HG03442 (cell line): ENCODE measurements around the gene GHRHR.

Source experiments
- ATAC-seq: cut with Tn5 transposase; IDR thresholded peaks from one replicate; pipeline ENCODE4 v1.9.1; 2021; ENCODE audit warnings: mild to moderate bottlenecking, moderate library complexity; ENCODE audit not compliant: unreplicated experiment

Gene GHRHR

DNA sequence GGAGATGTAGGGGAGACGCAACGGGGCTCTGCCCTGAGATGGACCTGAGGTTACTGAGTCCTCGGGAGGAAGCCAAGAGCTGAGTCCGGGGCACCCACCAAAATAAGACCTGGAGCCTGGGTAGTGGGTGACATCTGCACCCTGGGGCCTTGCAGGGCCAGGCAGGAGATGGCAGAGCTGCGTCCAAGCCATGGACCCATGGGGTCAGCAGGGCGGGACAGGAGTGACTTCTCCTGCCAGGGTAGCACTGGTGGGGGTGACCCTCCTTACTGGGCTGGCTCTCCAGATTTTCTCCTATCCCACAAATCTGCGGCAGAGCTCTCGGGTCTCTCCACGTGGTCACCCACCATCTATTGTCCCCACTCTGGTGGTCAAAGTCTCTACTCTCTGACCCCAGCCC lies 2.1 kb downstream of the GHRHR start:
- ATAC-seq, result no peak

DNA sequence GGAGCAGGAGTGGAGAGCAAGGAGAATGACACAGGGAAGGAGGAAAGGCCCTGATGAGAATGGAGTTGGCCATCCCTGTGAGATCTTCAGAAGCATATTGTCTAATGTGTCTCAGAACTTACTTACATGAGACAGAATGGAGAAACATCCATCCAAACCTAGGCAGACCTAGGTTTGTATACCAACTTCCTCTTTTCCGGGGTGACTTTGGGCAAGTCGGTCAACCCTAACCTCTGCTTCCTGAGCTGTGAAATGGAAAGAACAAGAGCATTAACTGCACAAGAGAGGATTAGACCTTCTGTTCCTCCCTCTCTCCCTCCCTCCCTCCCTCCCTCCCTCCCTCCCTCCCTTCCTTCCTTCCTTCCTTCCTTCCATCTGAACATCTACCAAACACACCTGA lies 4.5 kb downstream of the GHRHR start:
- ATAC-seq, result no peak

DNA sequence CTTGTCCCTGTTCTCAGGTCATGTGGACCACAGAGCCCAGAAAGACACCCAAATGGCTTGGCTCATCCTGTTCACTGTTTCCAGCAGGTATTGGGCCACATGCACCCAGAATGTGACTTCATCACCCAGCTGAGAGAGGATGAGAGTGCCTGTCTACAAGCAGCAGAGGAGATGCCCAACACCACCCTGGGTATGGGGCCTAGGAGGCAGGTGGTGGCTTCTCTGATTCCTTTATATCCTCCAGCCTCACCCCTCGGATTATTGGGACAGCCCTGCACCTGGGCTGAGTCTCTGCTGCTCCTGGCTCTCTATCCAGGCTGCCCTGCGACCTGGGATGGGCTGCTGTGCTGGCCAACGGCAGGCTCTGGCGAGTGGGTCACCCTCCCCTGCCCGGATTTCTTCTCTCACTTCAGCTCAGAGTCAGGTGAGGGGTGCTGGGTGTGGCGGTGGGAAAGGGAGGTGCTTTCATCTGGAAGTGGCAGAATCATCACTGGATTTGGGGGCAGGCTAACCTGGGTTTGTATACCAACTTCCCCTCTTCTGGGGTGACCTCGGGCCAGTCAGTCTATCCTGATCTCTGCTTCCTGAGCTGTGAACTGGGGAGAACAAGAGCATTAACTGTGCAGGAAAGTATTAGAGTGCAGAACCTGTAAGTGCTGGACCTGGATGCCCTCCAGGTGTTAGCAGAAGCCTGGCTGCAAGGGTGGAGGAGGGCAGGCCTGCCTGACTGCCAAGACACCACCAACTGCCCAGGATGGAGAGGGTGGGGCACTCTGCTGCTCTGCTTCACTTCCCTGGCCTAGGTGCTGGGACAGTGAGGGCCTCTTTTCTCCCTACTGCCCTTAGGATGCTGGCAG lies 5.2 kb downstream of the GHRHR start:
- ATAC-seq, result no peak

DNA sequence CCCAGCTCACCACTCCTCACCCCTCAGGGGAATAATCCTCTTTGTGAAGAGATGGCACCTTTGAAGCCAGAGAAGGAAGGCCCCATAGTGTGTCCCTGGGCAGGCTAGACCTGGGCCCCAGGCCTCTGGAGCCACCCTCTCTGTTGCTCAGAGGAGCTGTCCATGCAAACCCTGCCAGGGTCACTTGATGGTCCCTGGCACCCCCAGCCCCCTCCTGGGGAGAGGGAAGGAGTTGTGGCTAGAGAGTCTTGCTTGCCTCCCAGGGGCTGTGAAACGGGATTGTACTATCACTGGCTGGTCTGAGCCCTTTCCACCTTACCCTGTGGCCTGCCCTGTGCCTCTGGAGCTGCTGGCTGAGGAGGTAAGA lies 5.8 kb downstream of the GHRHR start:
- no peak for ATAC-seq

DNA sequence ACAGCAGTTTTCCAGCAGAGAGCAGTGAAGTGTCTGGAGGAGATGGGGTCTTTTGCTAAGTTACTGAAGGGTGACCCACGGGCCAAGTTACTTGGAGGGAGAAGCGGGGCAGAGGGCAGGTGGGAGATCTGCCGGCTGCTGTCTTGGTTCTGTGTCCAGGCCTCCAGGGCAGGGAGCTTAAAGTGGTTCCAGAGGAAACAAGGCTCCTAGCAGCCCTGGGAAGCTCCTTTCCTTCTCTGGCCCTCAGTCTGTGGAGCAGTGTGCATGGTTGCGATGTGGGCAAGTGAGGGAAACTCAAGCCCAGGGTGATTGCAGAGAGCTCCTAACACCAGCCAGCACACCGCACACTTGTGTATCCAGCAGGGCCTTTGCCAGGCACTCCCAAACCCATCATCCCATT lies 6.3 kb downstream of the GHRHR start:
- ATAC-seq, result no peak

DNA sequence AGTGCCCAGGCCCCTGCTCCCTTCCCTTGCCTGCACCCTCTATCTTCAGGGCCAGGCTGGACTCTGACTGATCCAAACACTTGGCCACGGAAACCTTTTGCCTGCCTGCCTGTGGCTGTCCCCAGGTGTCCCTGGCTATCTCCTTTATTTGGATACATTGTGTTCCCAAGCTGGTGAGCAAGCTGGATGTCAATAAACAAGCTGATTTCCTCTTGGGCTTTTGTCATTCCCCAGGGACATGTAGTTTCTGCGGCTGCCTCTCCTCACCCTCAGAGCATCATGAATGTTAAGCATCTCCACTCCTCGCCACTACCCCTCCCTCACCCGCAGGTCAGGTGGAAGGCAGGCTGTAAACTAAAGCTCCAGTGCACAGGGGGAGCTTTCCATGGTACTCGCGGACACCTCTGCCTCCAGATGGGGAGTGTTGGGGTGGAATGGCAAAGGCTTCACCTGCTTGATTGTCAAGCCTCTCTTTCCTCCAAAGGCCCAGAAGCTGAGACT lies 6.9 kb downstream of the GHRHR start:
- ATAC-seq, result no peak

DNA sequence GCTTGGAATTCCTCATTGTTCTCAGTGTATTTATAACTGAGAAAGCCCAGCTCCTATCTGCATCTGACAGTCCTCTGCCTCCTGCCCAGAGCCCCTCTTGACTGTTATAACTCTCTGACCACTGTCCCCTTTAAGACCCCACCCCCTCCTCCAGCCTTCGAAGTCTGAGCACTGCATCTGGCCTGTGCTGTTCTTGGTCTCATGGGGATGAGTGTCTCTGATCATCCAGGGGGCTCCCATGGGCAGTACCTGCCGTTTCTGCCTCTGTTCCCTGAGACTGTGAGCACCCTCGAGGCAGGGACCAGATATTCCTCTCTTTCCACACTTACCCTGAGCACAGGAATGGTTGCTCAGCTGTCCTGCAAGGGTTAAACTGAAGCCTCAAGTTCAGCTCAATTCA lies 7.7 kb downstream of the GHRHR start:
- no peak for ATAC-seq

DNA sequence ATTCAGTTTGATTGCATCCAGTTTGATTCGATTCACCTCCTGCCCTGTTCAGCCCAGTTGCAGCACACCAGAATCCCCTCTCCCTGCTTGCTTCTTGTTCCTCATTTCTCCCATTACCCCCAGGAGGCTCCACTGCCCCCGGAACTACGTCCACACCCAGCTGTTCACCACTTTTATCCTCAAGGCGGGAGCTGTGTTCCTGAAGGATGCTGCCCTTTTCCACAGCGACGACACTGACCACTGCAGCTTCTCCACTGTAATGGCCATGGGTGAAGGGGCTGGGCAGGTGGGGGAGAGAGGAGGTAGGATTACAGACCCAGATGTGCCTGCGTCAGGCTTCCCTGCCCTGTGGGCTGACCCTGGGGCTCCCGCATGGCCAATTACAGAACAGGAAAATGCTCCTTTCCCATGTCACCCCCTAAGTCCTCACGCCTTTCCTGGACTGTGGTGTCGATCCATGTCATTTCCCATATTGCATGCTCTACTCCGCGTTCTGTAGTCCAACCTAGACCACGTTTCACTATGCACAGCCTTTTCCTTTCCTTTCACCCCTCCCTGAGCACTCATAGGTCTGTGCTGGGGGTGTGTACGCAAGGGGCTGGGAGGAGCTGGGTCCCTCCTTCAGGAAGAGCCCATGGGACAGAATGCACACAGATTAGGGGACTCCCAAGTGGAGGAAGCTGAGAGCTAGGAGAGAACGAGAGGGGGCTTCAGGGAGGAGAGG lies 8.2 kb downstream of the GHRHR start:
- ATAC-seq, result no peak

DNA sequence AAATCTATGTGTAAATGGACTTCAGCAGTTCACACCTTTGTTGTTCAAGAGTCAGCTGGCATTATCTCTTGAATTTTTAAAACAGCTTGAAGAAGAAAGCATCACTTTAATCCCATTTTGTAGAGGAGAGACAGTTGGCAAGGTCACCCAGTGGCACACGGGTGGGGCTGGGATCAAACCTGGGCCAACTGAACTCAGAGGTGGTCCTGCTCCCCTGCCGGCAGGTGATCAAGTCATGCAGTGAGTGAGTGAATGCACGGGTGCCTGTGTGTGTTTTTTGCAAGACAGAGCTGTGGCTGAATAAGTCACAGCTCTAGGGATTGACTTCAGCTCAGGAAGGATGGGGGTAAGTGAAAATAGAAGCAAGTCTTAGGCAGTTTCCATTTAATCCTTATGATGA lies 9.5 kb downstream of the GHRHR start:
- ATAC-seq, result no peak

DNA sequence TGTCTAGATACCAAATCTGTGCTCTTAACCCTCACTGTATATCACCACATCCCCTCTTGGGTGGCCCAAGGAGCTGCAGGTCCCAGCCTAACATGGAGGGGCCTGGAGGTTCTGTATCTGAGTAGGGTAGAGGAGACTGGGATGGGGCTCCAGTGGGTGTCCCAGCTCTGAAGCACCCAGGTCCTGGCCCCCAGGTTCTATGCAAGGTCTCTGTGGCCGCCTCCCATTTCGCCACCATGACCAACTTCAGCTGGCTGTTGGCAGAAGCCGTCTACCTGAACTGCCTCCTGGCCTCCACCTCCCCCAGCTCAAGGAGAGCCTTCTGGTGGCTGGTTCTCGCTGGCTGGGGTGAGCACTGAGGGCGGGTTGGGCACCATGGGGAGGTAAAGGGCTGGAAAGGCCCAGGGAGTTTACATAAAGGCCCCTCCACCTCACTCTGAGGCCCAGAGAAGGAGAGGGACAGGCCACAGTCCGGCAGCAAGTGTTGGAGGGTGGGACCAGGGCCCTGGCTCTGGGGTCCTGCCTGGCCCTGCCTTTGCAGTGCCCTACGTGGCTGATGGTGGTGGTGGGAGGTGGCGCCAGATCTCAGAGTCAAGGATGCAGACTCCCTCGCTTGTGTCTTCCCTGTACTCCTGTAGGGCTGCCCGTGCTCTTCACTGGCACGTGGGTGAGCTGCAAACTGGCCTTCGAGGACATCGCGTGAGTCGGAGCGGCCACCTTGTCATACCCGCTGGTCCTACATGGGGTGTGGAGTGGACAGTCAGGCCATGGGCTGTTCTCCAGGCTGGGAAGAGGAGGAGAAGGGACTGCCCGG lies 10.2 kb downstream of the GHRHR start:
- no peak for ATAC-seq

DNA sequence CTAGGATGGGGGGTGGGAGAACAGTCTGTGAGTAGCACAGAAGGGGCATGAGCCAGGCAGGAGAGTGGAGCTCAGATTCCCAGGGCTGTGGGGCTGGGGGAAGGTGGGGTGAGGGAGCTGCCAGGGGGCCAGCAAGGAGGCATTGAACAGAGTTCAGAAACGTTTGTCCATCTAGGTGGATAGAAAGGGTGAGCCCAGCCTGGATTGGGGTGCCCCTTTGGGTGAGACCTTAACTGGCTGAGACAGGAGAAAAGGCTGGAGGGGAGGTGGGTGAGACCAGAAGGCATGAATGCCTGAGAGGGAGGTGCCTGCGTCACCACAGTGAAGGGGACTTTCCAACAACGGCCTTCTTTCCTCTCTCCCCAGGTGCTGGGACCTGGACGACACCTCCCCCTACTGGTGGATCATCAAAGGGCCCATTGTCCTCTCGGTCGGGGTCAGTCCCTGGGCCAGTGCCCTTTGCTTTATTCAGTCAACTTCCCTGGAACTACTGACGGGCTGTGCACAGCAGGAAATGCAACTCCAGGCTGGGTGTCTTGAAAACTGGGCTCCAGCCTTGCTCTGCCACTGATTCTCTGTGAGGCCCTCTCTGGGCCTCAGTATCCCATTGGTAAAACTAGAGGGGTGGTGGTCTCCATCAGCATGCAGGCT lies 11.0 kb downstream of the GHRHR start:
- peak; percentile 97 for ATAC-seq

DNA sequence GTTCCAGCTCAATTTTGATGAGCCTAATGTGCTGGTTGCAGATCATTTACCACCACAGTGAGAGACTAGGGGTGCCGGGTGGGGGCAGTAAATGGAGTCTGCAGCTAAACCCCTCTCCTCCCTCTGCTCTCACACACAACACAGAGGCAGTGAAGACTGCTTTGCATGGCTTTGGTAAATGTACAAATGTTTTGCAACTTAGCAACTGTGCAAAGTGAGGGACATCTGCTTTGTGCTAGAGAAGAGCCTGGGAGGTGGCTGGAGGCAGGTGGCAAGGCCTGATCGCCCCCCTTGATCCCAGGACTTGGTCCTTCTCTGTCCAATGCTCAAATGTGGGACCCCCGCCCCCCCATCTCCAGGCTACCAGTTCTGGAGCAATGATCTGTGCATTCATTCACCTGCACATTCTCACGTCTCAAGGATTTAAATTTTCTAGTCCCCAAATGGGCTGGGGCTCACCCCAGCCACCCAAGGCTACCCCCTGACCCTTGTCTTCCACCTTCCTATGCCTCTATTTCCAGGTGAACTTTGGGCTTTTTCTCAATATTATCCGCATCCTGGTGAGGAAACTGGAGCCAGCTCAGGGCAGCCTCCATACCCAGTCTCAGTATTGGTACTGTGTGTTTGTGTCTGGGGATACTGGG lies 11.6 kb downstream of the GHRHR start:
- ATAC-seq, result no peak

DNA sequence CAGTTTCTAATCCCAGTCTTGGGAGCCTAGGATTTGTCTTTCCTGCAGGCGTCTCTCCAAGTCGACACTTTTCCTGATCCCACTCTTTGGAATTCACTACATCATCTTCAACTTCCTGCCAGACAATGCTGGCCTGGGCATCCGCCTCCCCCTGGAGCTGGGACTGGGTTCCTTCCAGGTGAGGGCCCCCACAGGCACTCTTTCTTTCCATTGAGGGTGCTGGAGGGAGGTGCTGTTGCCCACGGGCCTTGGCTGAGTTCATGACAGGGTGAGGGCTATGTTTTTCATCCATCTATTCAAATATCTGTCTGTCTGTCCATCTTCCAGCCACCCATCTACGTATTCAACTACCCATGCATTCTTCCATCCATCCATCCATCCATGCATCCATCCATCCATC lies 12.6 kb downstream of the GHRHR start:
- ATAC-seq, result no peak

DNA sequence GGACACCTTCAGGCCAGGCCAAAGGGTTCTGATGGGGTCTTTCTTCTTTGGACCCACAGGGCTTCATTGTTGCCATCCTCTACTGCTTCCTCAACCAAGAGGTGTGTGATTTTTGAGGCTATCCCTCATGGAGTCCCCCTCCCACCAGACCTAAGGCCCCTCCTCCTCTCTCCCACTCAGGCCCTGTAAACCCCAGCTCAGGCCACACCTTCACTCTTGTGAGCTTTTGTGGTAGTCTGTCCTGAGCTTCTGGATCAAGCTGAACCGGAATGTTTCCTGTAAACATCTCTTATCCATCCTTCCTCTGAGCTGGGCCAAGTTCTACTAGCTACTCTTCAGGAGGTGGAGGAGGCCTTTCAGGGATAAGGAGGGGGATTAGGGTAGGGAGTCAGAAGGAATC lies 13.5 kb downstream of the GHRHR start:
- ATAC-seq, result no peak

DNA sequence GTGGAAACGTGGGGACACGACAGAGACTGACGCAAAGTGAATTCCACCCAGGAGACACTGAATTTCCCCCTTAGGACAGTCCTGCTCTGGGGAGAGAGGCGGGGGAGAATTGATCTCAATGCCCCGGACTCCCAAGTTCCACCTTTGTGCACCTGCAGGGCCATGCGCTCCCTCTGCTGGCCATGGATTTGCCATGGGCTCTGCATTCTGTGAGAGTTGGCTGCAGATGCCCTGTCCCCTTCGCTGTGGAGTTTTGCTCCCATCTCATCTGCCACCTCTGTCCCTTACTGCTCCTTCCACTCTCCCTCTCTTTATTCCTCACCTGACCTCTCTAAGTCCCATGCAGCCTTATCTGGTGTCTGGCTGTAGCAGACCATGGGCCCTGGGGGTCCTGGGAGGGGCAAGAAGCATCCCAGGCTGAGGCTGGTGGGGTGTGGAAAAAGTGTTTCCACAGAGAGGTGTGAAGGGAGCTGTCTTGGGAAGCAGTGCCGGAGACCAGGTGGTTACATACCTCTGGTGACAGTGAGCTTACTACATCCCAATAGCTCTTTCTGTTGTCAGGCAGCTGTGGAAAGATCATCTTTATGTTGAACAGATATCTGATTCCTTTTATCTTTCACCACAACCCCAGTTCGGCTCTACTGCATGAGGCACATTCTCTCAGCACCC lies 14.3 kb downstream of the GHRHR start:
- ATAC-seq, result no peak

DNA sequence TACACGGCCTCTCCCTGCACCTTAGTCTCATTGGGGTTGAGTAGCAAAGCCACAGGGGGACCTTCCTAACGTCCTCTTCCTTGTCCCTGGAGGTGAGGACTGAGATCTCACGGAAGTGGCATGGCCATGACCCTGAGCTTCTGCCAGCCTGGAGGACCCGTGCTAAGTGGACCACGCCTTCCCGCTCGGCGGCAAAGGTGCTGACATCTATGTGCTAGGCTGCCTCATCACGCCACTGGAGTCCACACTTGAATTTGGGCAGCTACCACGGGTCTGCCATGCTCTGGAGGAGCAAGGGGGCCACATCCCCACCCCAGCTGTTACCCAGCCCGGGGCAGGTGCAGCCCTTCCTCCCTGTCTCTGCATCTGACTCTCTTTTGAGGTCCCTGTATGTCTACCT lies 15.3 kb downstream of the GHRHR start:
- ATAC-seq, result no peak

DNA sequence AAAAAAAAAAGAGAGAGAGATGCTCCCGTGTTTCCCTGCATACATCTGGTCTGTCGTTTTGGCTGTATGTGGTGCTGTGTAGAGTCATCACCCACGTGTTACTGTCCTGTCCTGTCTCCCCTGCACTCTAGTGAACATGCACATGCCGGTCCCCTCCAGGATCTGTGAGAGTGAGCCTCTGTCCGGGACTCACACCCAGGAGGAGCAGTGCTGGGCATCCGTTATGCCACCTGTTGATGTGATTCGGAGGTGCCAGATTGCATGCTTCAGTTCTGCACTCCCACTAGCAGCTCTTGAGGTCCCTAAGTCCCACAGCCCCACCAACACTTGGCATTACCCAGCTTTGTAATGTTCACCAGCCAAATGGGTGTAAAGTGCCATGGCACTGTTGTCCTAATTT lies 16.4 kb downstream of the GHRHR start:
- no peak for ATAC-seq

DNA sequence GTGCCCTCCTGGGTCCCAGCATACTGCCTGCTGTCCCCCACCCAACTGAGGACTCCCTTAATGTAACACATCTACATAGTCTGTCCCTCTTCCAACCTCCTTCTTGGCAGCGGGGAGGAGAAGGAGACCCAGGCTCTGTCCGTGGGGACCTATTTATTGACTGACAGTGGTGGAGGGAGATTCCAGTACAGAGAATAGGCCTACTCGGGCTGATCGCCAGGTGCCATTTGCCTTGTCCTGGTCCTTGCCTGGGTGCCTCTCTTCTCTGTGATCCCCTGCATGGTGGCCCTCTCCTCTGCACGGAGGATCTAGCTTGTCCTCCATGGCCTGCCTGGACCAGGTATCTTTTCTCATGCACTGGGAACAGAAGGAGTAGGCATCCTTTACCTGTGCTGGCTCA lies 17.0 kb downstream of the GHRHR start:
- no peak for ATAC-seq

DNA sequence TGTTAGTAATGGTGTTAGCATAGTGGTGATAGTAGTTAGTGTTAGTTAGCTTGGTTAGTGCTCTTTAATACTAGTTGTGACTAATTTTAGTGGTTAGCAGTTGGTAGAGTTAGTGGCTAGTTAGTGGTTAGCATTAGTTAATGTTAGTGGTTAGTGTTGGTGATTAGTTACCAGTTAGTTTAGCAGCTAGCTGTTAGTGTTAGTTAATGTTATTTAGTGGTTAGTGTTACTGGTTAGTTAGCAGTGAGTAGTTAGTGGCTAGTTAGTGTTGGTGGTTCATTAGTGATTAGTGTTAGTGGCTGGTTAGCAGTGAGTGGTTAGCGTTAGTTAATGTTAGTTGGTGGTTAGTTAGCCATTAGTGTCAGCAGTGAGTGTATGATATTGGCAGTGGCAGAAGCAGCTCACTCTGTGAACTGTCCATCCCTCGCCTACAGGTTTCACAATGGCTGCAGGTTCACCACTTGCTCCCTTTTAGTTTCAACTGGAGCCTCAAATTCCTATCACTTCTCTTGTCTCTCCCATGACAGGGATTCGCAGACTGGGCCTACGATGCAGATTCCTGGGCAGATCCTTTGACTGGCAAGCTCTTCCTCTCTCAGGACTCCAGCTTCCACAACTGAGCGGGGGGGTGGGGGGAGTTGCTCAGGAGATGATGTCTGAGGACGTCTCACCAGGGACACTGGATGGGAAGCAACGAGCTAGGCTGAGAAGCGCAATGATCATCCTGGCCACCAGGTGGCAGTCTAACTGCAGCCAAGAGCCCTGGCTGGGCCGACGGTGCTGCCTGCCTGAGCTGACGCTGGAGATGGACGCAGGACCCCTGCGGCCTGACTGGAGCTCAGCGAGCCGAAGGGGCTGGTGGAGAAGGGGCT lies 19.5 kb downstream of the GHRHR start:
- ATAC-seq, result peak; percentile 93
